RPMI8226 (cell line): ENCODE data around the gene ADISSP.
A peak's percentile ranks its signal among the peaks of the same experiment; 100 is the strongest.

ENCODE experiments used
- DNase-seq: peaks from one replicate; pipeline ENCODE4 v3.0.0-alpha.2; 2015

ADISSP gene

GRCh38 chr20:3753501-3754275 is 13.9 kb downstream of the ADISSP start:
- no peak for DNase-seq

GRCh38 chr20:3753098-3753497 is 14.5 kb downstream of the ADISSP start:
- DNase-seq: peak; percentile 54

GRCh38 chr20:3752386-3752759 is 15.2 kb downstream of the ADISSP start:
- DNase-seq: no peak

- peak; percentile 62 for DNase-seq
Measured at GRCh38 chr20:3751675-3752385, 15.7 kb downstream of the ADISSP start.

GRCh38 chr20:3751305-3751674 is 16.3 kb downstream of the ADISSP start:
- DNase-seq: no peak

GRCh38 chr20:3749689-3750531 is 17.6 kb downstream of the ADISSP start:
- DNase-seq: peak; percentile 28

GRCh38 chr20:3749087-3749688 is 18.4 kb downstream of the ADISSP start:
- DNase-seq: no peak

- DNase-seq: no peak
Measured at GRCh38 chr20:3748073-3748472, 19.5 kb downstream of the ADISSP start.

GRCh38 chr20:3747471-3747870 is 20.1 kb downstream of the ADISSP start:
- DNase-seq: no peak

GRCh38 chr20:3745686-3746173 is 21.8 kb downstream of the ADISSP start:
- no peak for DNase-seq

- peak; percentile 69 for DNase-seq
Measured at GRCh38 chr20:3744806-3745685, 22.5 kb downstream of the ADISSP start.

- DNase-seq: no peak
Measured at GRCh38 chr20:3744037-3744436, 23.5 kb downstream of the ADISSP start.

GRCh38 chr20:3743251-3743650 is 24.3 kb downstream of the ADISSP start:
- DNase-seq: no peak

GRCh38 chr20:3741836-3742458 is 25.6 kb downstream of the ADISSP start:
- no peak for DNase-seq

- no peak for DNase-seq
Measured at GRCh38 chr20:3740615-3741301, 26.8 kb downstream of the ADISSP start.

GRCh38 chr20:3739926-3740451 is 27.6 kb downstream of the ADISSP start:
- no peak for DNase-seq

GRCh38 chr20:3739054-3739925 is 28.3 kb downstream of the ADISSP start:
- DNase-seq: no peak

- DNase-seq: no peak
Measured at GRCh38 chr20:3738111-3739053, 29.2 kb downstream of the ADISSP start.
